GM21390 (cell line): Measurements from ENCODE around the gene STAT1.
A peak's percentile ranks its signal among the peaks of the same experiment; 100 is the strongest.
"Not testable (repeated sequence)": the region's sequence is repeated elsewhere in the genome, so short reads cannot be mapped to it uniquely, and the experiment has no call there.

ENCODE experiments used
- ATAC-seq: cut with Tn5 transposase; IDR thresholded peaks from one replicate; pipeline ENCODE4 v1.9.1; 2021; ENCODE audit not compliant: unreplicated experiment

STAT1 gene

GRCh38 chr2:190965580-190966222 lies 48.3 kb downstream of the STAT1 start:
- no peak for ATAC-seq

- ATAC-seq: no peak
Measured at GRCh38 chr2:190964170-190964795, 49.7 kb downstream of the STAT1 start.

GRCh38 chr2:190963088-190963487 lies 50.9 kb downstream of the STAT1 start:
- no peak for ATAC-seq

- ATAC-seq: no peak
Measured at GRCh38 chr2:190961918-190962487, 52.0 kb downstream of the STAT1 start.

- not testable (repeated sequence) for ATAC-seq
Measured at GRCh38 chr2:190961117-190961516, 52.9 kb downstream of the STAT1 start.

GRCh38 chr2:190959911-190960788 lies 53.8 kb downstream of the STAT1 start:
- no peak for ATAC-seq

GRCh38 chr2:190953257-190953656 lies 60.7 kb downstream of the STAT1 start:
- no peak for ATAC-seq

GRCh38 chr2:190950566-190950991 lies 63.4 kb downstream of the STAT1 start:
- no peak for ATAC-seq

GRCh38 chr2:190948671-190949070 lies 65.3 kb downstream of the STAT1 start:
- ATAC-seq: no peak

- ATAC-seq: peak; percentile 79
Measured at GRCh38 chr2:190947711-190948251, 66.2 kb downstream of the STAT1 start.

GRCh38 chr2:190947141-190947540 lies 66.8 kb downstream of the STAT1 start:
- ATAC-seq: no peak

GRCh38 chr2:190943706-190944105 lies 70.3 kb downstream of the STAT1 start:
- ATAC-seq: no peak

- ATAC-seq: no peak
Measured at GRCh38 chr2:190942697-190943096, 71.3 kb downstream of the STAT1 start.

- ATAC-seq: no peak
Measured at GRCh38 chr2:190941571-190941970, 72.4 kb downstream of the STAT1 start.

- no peak for ATAC-seq
Measured at GRCh38 chr2:190940454-190940853, 73.5 kb downstream of the STAT1 start.

GRCh38 chr2:190938771-190939335 lies 75.1 kb downstream of the STAT1 start:
- no peak for ATAC-seq

GRCh38 chr2:190935054-190935453 lies 78.9 kb downstream of the STAT1 start:
- ATAC-seq: no peak

- ATAC-seq: no peak
Measured at GRCh38 chr2:190933361-190933760, 80.6 kb downstream of the STAT1 start.

GRCh38 chr2:190932514-190932913 lies 81.5 kb downstream of the STAT1 start:
- no peak for ATAC-seq

- ATAC-seq: no peak
Measured at GRCh38 chr2:190930411-190930810, 83.6 kb downstream of the STAT1 start.

GRCh38 chr2:190929919-190930318 lies 84.1 kb downstream of the STAT1 start:
- no peak for ATAC-seq
